Placental pericyte (primary cell): ENCODE results near the gene TLCD5. TPM values are rescaled to one million over a fixed set of nuclear protein-coding genes. Genes with fewer than 3 reads are reported as not detected.

Source experiments
- small RNA-seq: library from RNA; depleted of rRNA; stranded (forward); fragments of <200 nt; gene quantifications from one replicate; pipeline ENCODE3, GENCODE V24; 2012; ENCODE audit warnings: low replicate concordance
- total RNA-seq: library from RNA; depleted of rRNA; stranded (reverse); fragments of >200 nt; gene quantifications from 2 replicates; pipeline ENCODE4 v1.2.3, GENCODE V29; 2012

TLCD5 gene
- 6.6 and 16.0 TPM in 2 replicates for total RNA-seq

GRCh38 chr11:120324932-120325810, at the start of gene TLCD5:
Gene TLCD5, plus strand, starts transcription at chr11:120325299. Its CDS starts 2,143 bp downstream, at chr11:120327442.

DNA sequence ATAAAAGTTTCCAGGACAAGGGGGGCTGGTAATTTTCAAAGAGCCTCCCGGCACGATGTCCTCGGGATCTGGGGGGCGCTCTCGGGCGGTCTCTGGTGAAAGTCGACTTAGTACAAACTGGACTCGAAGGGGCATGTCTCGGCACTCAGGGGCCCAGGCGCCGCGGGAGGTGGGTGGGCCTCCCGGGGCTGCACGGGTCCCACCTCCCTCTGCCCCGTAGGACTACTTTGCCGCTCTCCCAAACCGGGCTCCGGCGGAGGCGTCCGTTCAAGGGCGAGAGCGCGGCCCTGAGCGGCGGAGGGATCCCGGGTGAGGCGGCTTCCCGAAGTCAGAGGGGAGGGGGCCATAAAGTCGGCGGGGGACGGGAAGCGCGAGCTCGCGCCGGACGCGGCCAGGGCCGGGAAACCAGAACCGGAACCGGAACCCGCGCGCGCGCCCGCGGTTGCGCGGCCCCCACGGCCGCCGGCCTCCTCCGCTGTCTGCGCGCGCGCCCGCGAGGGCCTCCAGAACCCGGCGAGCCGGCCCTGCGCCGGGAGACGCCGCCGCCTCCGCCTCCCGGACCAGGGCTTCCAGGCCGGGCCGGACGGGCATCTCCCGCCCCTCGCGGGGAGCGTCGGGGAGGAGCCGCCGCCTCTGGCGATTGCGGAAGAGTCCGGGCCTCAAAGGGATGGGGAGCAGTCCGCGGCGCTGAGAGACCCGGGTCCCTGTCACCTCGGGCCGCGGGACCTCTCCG, 11.0 kb downstream of the TLCD5 start, which contains the start of gene ARHGEF12:
Gene ARHGEF12 (plus strand): TSS at position 506 of the 733 bp plus-strand sequence. CDS start 831 bp downstream, outside the sequence.

Small RNAs within 50 kb of the gene (small RNA-seq; reads per million reads assigned to genes)
- 105 reads per million, percentile 98 among the genes with 10 or more reads in this experiment for gene RF00100

Other genes starting within 250 kb of the TLCD5 start
- gene TRIM29, start 187.2 kb upstream of the TLCD5 start, total RNA-seq = 0.44 and 0.57 TPM in 2 replicates
- gene OAF, start 114.3 kb upstream of the TLCD5 start, total RNA-seq = 48.4 and 61.7 TPM in 2 replicates
- not detected in 2 replicates for gene POU2F3, start 85.2 kb upstream of the TLCD5 start, total RNA-seq
- 89.9 and 124 TPM in 2 replicates for gene ARHGEF12, start 11.1 kb downstream of the TLCD5 start, total RNA-seq
- gene GRIK4, start 186.4 kb downstream of the TLCD5 start, total RNA-seq = 0.22 and 0.29 TPM in 2 replicates